NCI-H2227 treated with DMSO at 0.1 percent for 48 hours (cell line): ENCODE measurements around the gene SLC36A2.
A peak's percentile ranks its signal among the peaks of the same experiment; 100 is the strongest.
"Not testable (repeated sequence)": the region's sequence is repeated elsewhere in the genome, so short reads cannot be mapped to it uniquely, and the experiment has no call there.

Experiments
- DNase-seq: peaks from one replicate; lab custom pipeline; 2025; lab: John Stamatoyannopoulos, UW

SLC36A2 gene

GRCh38 chr5:151347369-151347768, at the start of gene SLC36A2:
Gene SLC36A2 (minus strand): TSS chr5:151347559. CDS start chr5:151347460, 99 bp downstream.
- DNase-seq = no peak

DNA sequence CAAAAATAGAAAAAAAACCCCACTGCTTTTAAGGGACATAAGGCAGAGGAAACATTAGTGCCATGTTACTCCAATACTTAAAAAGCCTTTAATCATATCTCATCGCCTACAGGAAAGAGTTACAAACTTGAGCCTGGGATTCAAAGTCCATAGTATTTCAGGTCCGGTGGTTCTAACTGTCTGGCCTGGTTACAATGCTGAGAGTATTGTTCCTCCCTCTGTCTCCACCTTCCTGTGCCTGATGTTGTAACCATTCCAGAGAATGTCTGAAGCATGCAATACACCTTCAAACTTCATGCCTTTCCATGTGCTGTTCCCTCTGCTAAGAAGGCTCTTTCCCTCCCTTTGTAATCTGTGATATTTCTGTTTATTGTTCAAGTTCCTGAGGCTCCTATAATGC, 41.6 kb upstream of the SLC36A2 start:
- no peak for DNase-seq

DNA sequence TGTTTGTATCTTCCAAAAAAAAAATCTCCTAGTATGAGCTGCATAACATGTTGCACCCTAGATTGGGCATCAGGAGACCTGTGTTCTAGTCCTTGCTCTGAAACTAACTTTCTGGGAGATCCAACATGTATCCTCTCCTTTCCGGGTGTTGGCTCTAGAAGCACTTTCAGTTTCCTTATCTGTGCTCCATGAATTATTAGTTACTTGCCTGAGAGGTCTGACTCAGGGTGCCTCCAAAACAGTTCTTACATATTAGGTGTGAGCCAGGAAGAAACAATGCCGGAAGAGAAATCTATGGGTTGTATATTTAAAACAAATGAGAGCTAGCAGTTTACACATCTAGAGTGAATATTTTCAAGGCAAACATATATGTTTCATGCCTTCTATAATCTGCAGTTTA, 36.7 kb upstream of the SLC36A2 start:
- no peak for DNase-seq

GRCh38 chr5:151383011-151383410, 35.7 kb upstream of the SLC36A2 start:
- DNase-seq = no peak

DNA sequence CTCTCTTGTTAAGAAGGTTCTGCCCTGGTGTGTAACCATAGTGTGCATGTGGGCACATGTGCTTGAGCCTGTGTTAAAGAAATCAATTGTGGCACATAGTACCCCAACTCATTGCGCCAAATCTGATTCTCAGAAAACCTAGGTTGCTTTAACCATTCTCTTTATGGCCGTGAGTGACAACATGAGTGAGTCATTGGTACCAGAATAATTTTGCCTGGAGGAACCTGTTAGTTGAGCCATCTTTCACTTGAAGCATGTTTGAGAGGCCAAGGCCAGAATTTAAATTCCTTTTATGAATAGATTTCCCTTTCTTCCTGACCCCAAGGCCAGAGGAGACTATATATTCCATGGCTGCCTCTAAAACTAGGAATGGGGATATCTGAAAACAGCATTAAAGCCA, 35.2 kb upstream of the SLC36A2 start:
- DNase-seq = no peak

GRCh38 chr5:151381899-151382298, 34.5 kb upstream of the SLC36A2 start:
- DNase-seq = no peak

GRCh38 chr5:151378616-151379015, 31.3 kb upstream of the SLC36A2 start:
- DNase-seq = no peak

- DNase-seq = no peak
Observed at GRCh38 chr5:151374539-151374938, 27.2 kb upstream of the SLC36A2 start.

DNA sequence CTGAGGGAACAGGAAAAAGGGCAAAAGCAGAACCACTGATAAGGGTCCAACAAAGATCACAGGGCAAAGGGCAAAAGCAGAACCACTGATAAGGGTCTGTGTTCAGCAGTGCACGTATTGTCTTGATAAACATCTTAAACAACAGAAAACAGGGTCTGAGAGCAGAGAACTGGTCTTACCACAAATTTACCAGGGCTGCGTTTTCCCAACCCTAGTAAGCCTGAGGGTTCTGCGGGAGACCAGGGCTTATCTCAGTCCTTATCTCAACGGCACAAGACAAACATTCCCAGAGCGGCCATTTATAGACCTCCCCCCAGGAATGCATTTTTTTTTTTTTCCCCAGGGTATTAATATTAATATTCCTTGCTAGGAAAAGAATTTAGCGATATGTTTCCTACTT, 19.7 kb upstream of the SLC36A2 start:
- not testable (repeated sequence) for DNase-seq

- DNase-seq = peak; percentile 86
Observed at GRCh38 chr5:151363673-151364072, 16.3 kb upstream of the SLC36A2 start.

DNA sequence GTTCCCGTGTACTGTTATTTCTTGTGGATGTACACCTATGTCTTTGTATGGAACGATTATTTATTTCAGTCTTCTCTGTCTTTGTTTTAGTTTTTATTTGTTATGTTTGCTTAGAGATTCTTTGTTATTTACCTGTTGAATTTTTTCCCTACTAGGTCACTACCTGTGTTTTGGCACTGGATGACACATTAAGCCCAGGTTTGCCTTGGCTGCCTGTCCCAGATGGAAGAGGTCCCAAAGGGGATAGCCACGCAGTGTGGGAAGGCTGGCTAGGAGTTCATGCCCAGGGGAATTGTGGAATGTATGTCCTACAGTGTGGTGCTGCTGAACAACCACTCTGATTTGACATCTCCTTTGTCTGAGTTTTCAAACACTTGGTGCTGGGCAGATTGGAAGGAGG, 15.6 kb upstream of the SLC36A2 start:
- no peak for DNase-seq

DNA sequence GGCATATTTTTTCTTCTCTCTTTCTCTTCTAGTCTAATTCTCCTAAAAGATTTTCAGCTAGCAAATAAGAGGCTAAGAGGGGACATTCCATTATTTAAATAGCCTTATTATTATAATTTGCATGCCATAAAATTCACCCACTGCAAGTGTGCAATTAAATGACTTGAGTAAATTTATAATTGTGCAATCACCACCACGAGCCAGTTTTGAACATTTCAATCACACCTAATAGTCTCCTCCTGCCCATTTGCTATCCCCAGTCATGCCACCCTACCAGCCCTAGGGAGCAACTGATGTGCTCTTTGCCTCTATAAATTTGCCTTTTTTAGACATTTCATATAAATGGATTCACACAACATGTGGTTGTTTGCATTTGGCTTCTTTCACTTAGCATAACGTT, 12.0 kb upstream of the SLC36A2 start:
- DNase-seq = no peak

DNA sequence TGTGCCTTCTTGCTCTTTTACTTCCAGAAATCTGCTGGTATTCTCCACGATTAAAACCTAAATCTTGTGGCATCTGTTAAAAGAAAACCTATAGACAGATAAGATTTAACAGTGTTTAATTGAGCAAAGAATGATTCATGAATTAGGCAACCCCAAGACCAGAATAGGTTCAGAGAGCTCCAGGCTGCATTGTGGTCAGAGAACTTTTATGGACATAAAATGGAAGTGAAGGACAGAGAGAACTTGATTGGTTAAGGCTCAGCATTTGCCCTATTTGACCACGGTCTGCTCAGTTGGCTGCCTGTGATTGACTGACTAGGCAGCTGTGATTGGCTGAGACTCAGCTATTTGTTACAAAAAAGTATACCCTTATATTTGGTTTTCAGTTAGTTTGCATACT, 10.4 kb upstream of the SLC36A2 start:
- DNase-seq = no peak

DNA sequence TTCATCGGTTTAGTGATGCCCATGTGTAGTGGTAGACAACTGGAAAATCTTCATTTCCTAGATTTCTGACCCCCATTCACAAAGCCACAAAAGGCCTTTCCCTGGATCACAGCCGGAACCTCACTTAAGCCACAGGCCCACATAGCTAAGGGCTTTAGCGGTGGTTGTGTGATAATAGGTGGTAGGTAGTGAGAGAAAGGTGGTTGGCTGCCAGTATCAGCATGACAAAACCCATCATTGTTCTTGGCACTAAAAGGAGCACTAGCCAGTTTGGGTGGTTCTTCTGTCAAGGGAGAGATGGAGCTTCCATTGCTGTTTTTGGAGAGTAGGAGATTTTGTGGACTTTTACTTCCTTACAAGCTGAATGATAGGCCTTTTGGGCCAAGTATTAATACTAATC, 9.7 kb upstream of the SLC36A2 start:
- DNase-seq = no peak

GRCh38 chr5:151351671-151352070, 4.3 kb upstream of the SLC36A2 start:
- DNase-seq = no peak

GRCh38 chr5:151348789-151349188, 1.4 kb upstream of the SLC36A2 start:
- no peak for DNase-seq

DNA sequence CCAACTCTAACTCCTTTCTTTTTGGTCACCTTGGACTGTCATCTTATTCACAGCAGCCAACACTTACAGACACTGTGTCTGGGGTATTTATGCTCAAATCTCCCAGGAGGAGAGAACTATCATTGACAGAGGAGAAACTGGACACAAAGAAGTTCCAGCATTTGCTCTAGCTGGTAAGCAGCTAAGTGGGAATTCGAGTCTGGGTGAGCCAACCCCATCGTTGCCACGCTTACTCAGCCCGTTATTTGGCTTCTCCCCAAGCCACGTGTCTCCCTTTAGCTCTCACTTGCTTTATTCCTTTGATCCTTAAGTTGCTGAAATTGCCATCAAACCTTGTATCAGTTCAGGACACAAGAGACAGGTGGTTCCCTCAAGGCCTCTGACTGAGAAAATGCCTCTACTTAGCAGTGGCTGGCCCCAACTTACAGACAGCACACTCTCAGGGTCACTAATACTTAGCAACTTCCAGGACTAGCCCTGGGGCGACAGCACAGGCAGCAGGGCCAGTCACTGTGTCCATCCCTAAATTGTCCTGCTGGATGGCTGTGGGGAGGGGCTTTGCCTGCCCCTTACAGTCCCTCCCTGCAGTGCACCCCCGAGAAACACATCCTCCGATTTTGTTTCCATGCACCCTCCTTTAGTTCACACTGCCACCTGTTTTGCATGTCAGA, 1.4 kb downstream of the SLC36A2 start:
- DNase-seq = no peak

GRCh38 chr5:151345187-151345807, 2.1 kb downstream of the SLC36A2 start:
- no peak for DNase-seq

DNA sequence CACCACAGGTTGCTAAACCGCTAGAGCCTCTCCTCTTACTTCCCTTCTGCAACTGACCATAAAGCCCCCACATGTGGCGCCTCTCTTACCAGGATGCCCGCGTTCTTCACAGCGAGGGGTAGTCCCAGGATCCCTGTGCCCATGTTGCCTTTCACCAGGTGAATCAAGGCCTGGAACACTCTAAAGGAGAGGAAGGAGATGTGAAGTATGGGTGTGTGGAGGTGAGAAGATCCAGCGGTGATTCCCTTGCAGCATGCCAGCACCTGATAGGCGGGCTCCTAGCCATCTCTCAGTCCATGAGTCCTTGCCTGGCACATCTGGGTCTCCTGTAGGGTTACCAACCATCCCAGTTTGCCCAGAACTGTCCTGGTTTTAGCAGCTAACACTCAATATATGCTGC, 3.3 kb downstream of the SLC36A2 start:
- no peak for DNase-seq

GRCh38 chr5:151340004-151340403, 7.4 kb downstream of the SLC36A2 start:
- DNase-seq = no peak

DNA sequence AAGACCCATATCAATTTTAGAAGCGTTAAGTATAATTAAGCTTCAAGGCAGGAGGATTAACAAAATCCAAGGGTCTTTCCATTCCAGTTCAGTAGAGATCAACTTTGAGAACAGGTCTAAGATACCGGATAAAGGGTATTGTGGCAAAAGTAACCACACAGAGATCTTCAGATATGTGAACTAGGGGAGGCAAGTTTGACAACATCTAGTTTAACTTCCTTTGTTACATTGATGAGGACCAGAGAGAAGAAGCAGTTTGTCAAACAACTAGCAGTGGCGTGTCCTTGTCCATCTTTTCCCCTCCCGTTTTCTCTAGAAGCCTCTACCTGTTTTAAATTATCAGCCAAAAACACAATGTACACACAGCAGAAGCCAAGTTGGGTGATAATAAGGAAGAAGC, 8.6 kb downstream of the SLC36A2 start:
- DNase-seq = no peak

- no peak for DNase-seq
Observed at GRCh38 chr5:151332857-151333256, 14.5 kb downstream of the SLC36A2 start.

DNA sequence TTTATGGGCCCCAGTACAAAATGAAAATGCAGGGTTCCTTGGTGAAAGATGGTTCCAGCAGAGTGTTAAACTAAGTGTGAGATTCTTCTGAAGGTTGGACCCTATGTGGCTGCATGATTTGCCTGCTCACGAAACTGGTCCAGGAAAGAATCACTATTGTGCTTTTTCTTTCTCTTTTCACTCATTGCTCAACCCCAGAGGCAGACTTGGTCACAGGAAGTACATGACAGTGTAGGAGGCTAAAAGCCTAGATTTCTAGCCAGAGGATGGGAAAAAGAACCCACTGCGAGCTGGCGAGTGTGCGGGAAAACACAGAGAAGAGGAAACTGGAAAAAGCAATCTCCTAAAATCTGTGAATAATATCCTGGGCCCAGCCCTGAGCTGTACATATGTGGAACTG, 18.6 kb downstream of the SLC36A2 start:
- DNase-seq = no peak

DNA sequence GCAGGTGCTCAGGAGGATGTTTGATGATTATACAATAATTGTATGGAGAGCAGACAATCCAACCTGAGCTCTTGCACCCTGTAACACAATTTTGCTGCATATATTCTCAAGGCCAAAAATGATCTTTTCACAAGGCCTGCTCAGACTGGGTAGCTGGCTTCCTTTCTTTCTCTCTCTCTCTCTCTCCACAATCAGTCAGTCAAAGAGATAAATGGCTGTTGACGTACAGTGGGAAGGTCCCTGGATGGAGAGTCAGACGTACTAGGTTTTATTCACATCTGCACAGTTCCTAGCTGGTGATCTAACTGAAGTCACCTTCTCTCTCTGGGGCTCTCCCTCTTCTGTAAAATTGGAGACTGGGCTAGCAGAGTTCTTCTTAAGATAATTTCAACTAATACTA, 19.8 kb downstream of the SLC36A2 start:
- DNase-seq = no peak
